Common myeloid progenitor, CD34-positive (primary cell): ENCODE results near the gene CAPN15.

ENCODE experiments used
- CTCF ChIA-PET: fragments of 350-600 bp; sonication (Branson Sonifier 250); formaldehyde crosslinking; loops from one replicate; lab custom pipeline; 2021; ENCODE audit warnings: antibody characterized with exemption; lab: Charles Lee
- POLR2A ChIA-PET: fragments of 350-600 bp; sonication (Branson Sonifier 250); formaldehyde crosslinking; loops from one replicate; lab custom pipeline; 2021; ENCODE audit warnings: antibody characterized with exemption; lab: Charles Lee
- DNase-seq, 3 donors: peaks; one replicate each; pipeline versions ENCODE4 v3.0.0 to v3.0.0-alpha.2; 2013
- H3K27ac ChIP-seq, 2 experiments: 1 replicate in 1 of 2; 2 replicates in 1 of 2; pipeline ENCODE4 v1.7.0; 2013; ENCODE audit warnings: inconsistent platforms in 2 of 2, low read length in 2 of 2, mild to moderate bottlenecking in 2 of 2, low read depth in 1 of 2, moderate library complexity in 1 of 2; ENCODE audit not compliant: severe bottlenecking in 2 of 2, insufficient read depth in 1 of 2, poor library complexity in 1 of 2
- H3K27me3 ChIP-seq, 5 experiments: replicated peaks in 2 of 5; 1 replicate in 3 of 5; 2 replicates in 2 of 5; pipeline versions ENCODE4 v1.6.1 to v1.7.0; 2013; ENCODE audit warnings: low read length in 4 of 5, mild to moderate bottlenecking in 2 of 5, moderate library complexity in 2 of 5, inconsistent platforms in 1 of 5; ENCODE audit not compliant: insufficient read depth in 5 of 5, control insufficient read depth in 4 of 5
- H3K36me3 ChIP-seq, 4 experiments: 1 replicate in 2 of 4; 2 replicates in 2 of 4; pipeline versions ENCODE4 v1.6.1 to v1.7.0; 2013; ENCODE audit warnings: low read length in 3 of 4, control low read depth in 1 of 4, mild to moderate bottlenecking in 1 of 4; ENCODE audit not compliant: control insufficient read depth in 4 of 4, insufficient read depth in 4 of 4
- H3K4me1 ChIP-seq, 4 experiments: 1 replicate in 3 of 4; 2 replicates in 1 of 4; pipeline versions ENCODE4 v1.6.1 to v1.7.1; 2013; ENCODE audit warnings: low read length in 3 of 4, mild to moderate bottlenecking in 3 of 4, control low read depth in 1 of 4, inconsistent platforms in 1 of 4, moderate library complexity in 1 of 4; ENCODE audit not compliant: control insufficient read depth in 4 of 4, insufficient read depth in 4 of 4; ENCODE audit errors: control extremely low read depth in 1 of 4
- H3K4me3 ChIP-seq, 7 experiments: 1 replicate in 4 of 7; 2 replicates in 3 of 7; pipeline versions ENCODE4 v1.5.1 to v1.7.0; 2013; ENCODE audit warnings: mild to moderate bottlenecking in 7 of 7, low read length in 6 of 7, moderate library complexity in 6 of 7, inconsistent platforms in 2 of 7, low read depth in 2 of 7, control low read depth in 1 of 7; ENCODE audit not compliant: insufficient read depth in 4 of 7, control insufficient read depth in 1 of 7; ENCODE audit errors: extremely low read depth in 1 of 7
- H3K9me3 ChIP-seq, 5 experiments: 1 replicate in 4 of 5; 2 replicates in 1 of 5; pipeline versions ENCODE4 v1.6.1 to v1.7.1; 2013; ENCODE audit warnings: low read length in 4 of 5, mild to moderate bottlenecking in 2 of 5, inconsistent platforms in 1 of 5, low read depth in 1 of 5, moderate library complexity in 1 of 5; ENCODE audit not compliant: control insufficient read depth in 4 of 5, insufficient read depth in 2 of 5; ENCODE audit errors: control extremely low read depth in 1 of 5
- WGBS: methylation state at CpG from one replicate; pipeline ENCODE4 v1.1.5; 2013; ENCODE audit not compliant: insufficient coverage; 5-methylcytosine and 5-hydroxymethylcytosine counted together

The CAPN15 gene

DNA sequence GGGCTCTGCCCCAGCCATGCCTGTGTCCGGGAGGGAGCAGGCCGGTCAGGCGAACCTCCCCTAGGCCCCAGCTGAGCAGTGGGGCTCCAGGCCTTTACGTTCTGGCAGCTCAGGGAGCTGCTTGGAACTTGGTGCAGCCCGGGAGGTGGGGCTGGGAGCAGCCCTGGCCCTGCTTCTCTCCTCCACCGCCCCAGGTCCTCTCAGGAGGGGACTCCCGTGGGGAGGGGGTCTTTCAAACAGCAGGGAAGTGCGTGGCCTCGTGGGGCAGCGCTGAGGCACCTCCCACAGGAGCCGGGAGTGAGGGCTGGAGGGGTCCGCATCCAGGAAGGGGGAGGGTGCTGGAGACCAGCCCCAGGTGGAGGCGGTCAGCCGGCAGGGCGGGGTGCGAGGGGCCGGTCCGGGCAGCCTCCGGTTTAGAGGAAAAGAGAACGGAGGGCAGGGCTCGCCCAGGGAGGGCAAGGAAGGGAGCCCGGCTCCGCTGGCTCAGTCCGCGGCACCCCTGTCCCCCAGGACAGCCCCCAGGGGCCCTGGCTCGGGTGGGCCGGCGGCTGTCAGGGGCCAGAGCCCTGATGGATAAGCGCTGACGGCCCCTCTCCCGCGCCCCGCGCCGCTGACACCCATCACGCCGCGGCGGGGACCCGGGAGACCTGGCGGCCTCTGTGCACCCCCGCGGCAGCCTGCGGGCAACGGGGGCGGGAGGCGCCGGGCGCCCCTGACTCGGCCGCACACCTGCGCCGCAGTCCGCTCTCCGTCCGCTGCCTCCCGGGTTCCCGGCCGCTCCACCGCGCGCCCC lies 32.1 kb downstream of the CAPN15 start:
- CTCF ChIA-PET = no interaction called here
- WGBS = 18% methylated on average over 39 of the region's 62 CpGs
- H3K4me1 ChIP-seq = peaks cover 0 to 25% (median 15%) of the 10 kb centered on the region in 4 experiments
- peaks cover 0 to 44% (median 9%) of the 10 kb centered on the region in 5 experiments for H3K27me3 ChIP-seq
- H3K27ac ChIP-seq = no peak overlapping the region
- no peak for DNase-seq
- no peaks in the 10 kb centered on the region for H3K36me3 ChIP-seq
- POLR2A ChIA-PET = no interaction called here
- H3K9me3 ChIP-seq = no peaks in the 10 kb centered on the region
- peak overlapping the region in 1 of 7 experiments; percentile 11 for H3K4me3 ChIP-seq

GRCh38 chr16:560204-560700 lies 32.7 kb downstream of the CAPN15 start, which contains the start of gene PRR35:
TSS of gene PRR35 (plus strand) at chr16:560394. CDS start at chr16:563295, 2,901 bp downstream.
- WGBS = under 1% methylated on average over 47 of the region's 84 CpGs
- Histone ChIP-seq H3K27me3 (peaks cover 0 to 44% (median 9%) of the 10 kb centered on the region in 5 experiments), H3K36me3 (no peaks in the 10 kb centered on the region), H3K27ac (no peak within 1 kb of the TSS), H3K4me1 (peaks cover 0 to 25% (median 16%) of the 10 kb centered on the region in 4 experiments), H3K4me3 (peak within 1 kb of the TSS in 1 of 7 experiments; percentile 36), H3K9me3 (no peaks in the 10 kb centered on the region)
- no peak for DNase-seq
- ChIA-PET CTCF (no interaction called here), POLR2A (no interaction called here)

DNA sequence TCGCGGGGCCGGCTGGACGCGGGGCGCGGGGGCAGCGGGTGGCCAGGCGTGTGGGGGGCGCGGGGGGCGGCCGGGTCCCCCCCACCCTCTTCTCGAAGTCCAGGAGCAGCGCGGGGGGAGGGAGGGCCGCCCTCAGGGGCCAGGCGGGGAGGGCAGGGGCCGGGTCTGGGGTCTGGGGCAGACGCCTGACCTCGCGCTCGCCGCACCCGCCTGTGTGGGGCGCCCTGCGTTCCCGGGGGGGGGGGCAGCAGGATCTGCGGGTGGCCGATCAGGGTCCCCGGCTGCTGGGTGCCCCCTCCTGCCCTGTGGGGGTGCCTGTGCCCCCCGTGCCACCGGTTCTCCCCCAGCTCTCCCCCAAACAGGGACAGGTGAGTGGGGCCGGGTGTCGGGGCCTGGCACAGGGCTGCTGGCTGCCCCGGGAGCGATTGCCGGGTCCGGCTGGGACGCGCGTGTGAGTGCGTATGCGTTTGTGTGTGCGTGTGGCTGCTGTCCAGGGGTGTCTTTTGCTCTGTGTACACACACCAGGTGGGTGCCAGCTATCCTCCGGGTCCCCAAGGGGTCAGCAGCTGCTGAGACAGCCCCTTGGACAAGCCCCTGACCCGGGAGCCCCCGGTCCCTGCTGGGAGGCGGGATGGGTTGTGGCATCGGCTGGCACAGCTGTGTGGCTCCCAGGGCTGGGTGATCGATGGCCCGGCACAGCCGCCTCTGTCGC lies 33.3 kb downstream of the CAPN15 start:
- DNase-seq = no peak
- peaks cover 0 to 44% (median 9%) of the 10 kb centered on the region in 5 experiments for H3K27me3 ChIP-seq
- ChIA-PET CTCF (interaction anchor here (0.6 kb wide), 1 partner anchor 314 kb away, joined by 3 read pairs; no protein-coding TSS in a partner anchor), POLR2A (no interaction called here)
- H3K4me1 ChIP-seq = peaks cover 0 to 25% (median 19%) of the 10 kb centered on the region in 4 experiments
- no peaks in the 10 kb centered on the region for H3K36me3 ChIP-seq
- H3K9me3 ChIP-seq = no peaks in the 10 kb centered on the region
- H3K4me3 ChIP-seq = no peak overlapping the region
- WGBS = 39% methylated on average over 20 of the region's 54 CpGs
- H3K27ac ChIP-seq = no peak overlapping the region

GRCh38 chr16:561413-561794 lies 33.9 kb downstream of the CAPN15 start:
- Histone ChIP-seq H3K27me3 (peaks cover 0 to 44% (median 9%) of the 10 kb centered on the region in 5 experiments), H3K4me1 (peaks cover 0 to 31% (median 25%) of the 10 kb centered on the region in 4 experiments), H3K4me3 (no peak overlapping the region), H3K27ac (no peak overlapping the region), H3K9me3 (no peaks in the 10 kb centered on the region), H3K36me3 (no peaks in the 10 kb centered on the region)
- DNase-seq = no peak
- CTCF ChIA-PET = no interaction called here
- POLR2A ChIA-PET = no interaction called here
- whole genome bisulfite sequencing = 87% methylated on average over 14 of the region's 15 CpGs

DNA sequence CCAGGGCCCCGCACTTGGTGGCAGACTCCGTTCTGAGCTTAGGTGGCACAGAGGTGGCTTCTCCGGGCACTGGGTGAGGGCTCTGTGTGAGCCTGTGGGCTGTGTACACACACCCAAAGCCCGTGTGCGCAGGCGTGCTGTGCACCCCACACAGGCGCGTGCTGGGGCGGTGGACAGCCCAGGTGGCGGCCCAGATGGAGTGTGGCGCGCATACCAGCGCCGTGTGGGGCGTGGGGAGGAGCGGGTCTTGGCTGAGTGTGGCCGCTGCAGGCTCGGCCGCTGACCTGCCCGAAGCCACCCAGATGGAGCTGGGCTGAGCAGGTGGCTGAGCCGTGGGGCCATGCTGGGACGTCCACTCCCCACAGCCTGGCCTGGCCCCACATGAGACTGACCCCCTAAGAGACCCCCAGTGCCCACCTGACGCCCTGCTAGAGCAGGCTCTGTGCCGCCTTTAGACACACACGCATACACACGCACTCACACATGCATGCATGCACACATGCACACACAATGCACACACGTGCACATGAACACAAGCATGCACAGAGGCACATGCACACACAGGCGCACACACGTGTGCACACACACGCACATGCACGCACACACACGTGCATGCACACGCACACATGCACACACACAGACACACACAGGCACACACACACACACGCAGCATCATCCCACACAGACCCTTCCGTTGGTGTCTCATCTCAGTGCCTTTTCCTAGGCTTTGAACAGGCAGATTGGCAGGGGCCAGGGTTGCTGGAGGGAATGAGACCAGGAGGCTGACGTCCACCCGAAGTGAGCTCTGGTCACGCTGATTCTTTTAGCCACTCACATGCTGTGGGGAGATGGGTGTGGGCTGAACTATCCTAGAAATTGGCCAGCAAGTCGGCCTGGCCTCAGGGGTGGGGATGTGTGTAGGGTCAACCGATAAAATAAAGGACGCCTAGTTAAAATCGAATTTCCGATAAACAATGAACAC lies 34.7 kb downstream of the CAPN15 start:
- CTCF ChIA-PET = no interaction called here
- no peak overlapping the region for H3K27ac ChIP-seq
- H3K27me3 ChIP-seq = peaks cover 0 to 44% (median 9%) of the 10 kb centered on the region in 5 experiments
- H3K4me1 ChIP-seq = peaks cover 0 to 39% (median 33%) of the 10 kb centered on the region in 4 experiments
- no peaks in the 10 kb centered on the region for H3K9me3 ChIP-seq
- WGBS = 94% methylated on average over 28 of the region's 43 CpGs
- H3K36me3 ChIP-seq = no peaks in the 10 kb centered on the region
- DNase-seq = no peak
- no peak overlapping the region for H3K4me3 ChIP-seq
- POLR2A ChIA-PET = no interaction called here

GRCh38 chr16:563072-563644 lies 35.6 kb downstream of the CAPN15 start:
- no peak for DNase-seq
- CTCF ChIA-PET = no interaction called here
- POLR2A ChIA-PET = no interaction called here
- no peak overlapping the region for H3K4me3 ChIP-seq
- no peak overlapping the region for H3K27ac ChIP-seq
- H3K36me3 ChIP-seq = no peaks in the 10 kb centered on the region
- H3K9me3 ChIP-seq = no peaks in the 10 kb centered on the region
- 94% methylated on average over 8 of the region's 30 CpGs for WGBS
- H3K4me1 ChIP-seq = peaks cover 0 to 40% (median 32%) of the 10 kb centered on the region in 4 experiments
- peaks cover 0 to 44% (median 9%) of the 10 kb centered on the region in 5 experiments for H3K27me3 ChIP-seq
